PC-3 (cell line): Measurements from ENCODE around the gene IFT57. TPM values are rescaled to one million over a fixed set of nuclear protein-coding genes. Genes with fewer than 3 reads are reported as not detected.

Experiments used
- ATAC-seq: fragments of 200-7000 bp; cut with Tn5 transposase; 2 replicates; pipeline ENCODE4 v1.9.1; 2020; ENCODE audit warnings: mild to moderate bottlenecking, moderate library complexity
- BruUV-seq: library from RNA; stranded (reverse); fragments of 400-500 nt; replicated peaks from 2 replicates; lab custom pipeline; 2021; lab: Mats Ljungman, UMichigan
- CTCF ChIA-PET: fragments of 300-600 bp; sonication (Branson Sonifier 250); formaldehyde crosslinking; loops from one replicate; lab custom pipeline; 2022; ENCODE audit warnings: antibody characterized with exemption; lab: Charles Lee
- POLR2A ChIA-PET: fragments of 300-600 bp; sonication (Branson Sonifier 250); formaldehyde crosslinking; loops from one replicate; lab custom pipeline; 2022; ENCODE audit warnings: antibody characterized with exemption; ENCODE audit not compliant: unreplicated experiment; lab: Charles Lee
- DNase-seq: peaks from one replicate; pipeline ENCODE4 v3.0.0-alpha.2; 2015
- H2AFZ ChIP-seq: fragments of 300-600 bp; sonication (generic); 2 replicates; pipeline ENCODE4 v1.6.0; 2016; ENCODE audit warnings: antibody characterized with exemption, low read length
- H3F3A ChIP-seq: fragments of 300-600 bp; sonication (generic); one replicate; pipeline ENCODE4 v1.6.0; 2017; ENCODE audit warnings: antibody characterized with exemption, low read length, control low read depth, mild to moderate bottlenecking; ENCODE audit not compliant: unreplicated experiment
- H3K27ac ChIP-seq: fragments of 300-600 bp; sonication (generic); 2 replicates; pipeline ENCODE4 v1.5.1; 2016; ENCODE audit warnings: mild to moderate bottlenecking, low read length
- H3K27me3 ChIP-seq: fragments of 300-600 bp; sonication (generic); 2 replicates; pipeline ENCODE4 v1.6.1; 2016; ENCODE audit warnings: low read length, mixed read lengths
- H3K36me3 ChIP-seq: fragments of 300-600 bp; sonication (generic); 2 replicates; pipeline ENCODE4 v1.6.1; 2016; ENCODE audit warnings: low read depth, mixed run types, low read length, mixed read lengths
- H3K4me1 ChIP-seq: fragments of 300-600 bp; sonication (generic); 2 replicates; pipeline ENCODE4 v1.5.1; 2016; ENCODE audit warnings: low read length; ENCODE audit not compliant: insufficient read depth
- H3K4me2 ChIP-seq: fragments of 300-600 bp; sonication (generic); 2 replicates; pipeline ENCODE4 v1.6.0; 2016; ENCODE audit warnings: low read length
- H3K4me3 ChIP-seq: fragments of 300-600 bp; sonication (generic); 2 replicates; pipeline ENCODE4 v1.5.1; 2016; ENCODE audit warnings: mild to moderate bottlenecking, low read length, mixed read lengths
- H3K79me2 ChIP-seq: fragments of 300-600 bp; sonication (generic); 2 replicates; pipeline ENCODE4 v1.6.1; 2017; ENCODE audit warnings: low read length, mixed read lengths
- H3K9ac ChIP-seq: fragments of 300-600 bp; sonication (generic); 2 replicates; pipeline ENCODE4 v1.6.0; 2016; ENCODE audit warnings: mild to moderate bottlenecking, low read length
- H3K9me2 ChIP-seq: fragments of 300-600 bp; sonication (generic); replicated peaks from 2 replicates; pipeline ENCODE4 v1.6.1; 2016; ENCODE audit warnings: mixed run types, low read length, mixed read lengths
- H3K9me3 ChIP-seq: fragments of 300-600 bp; sonication (generic); 2 replicates; pipeline ENCODE4 v1.6.1; 2016; ENCODE audit warnings: low read length, mixed read lengths
- H4K20me1 ChIP-seq: fragments of 300-600 bp; sonication (generic); 2 replicates; pipeline ENCODE4 v1.6.1; 2016; ENCODE audit warnings: low read length, mixed read lengths
- CTCF ChIP-seq: fragments of 300-600 bp; sonication (generic); conservative IDR thresholded peaks from 2 replicates; pipeline ENCODE4 v1.5.1; 2017; ENCODE audit warnings: antibody characterized with exemption, low read depth, mild to moderate bottlenecking, low read length
- EZH2 ChIP-seq: fragments of 300-600 bp; sonication (generic); IDR thresholded peaks from one replicate; pipeline ENCODE4 v1.6.1; 2017; ENCODE audit warnings: antibody characterized with exemption, mild to moderate bottlenecking, low read length; ENCODE audit not compliant: unreplicated experiment
- EZH2phosphoT487 ChIP-seq: fragments of 300-600 bp; sonication (generic); IDR thresholded peaks from 2 replicates; pipeline ENCODE4 v1.6.1; 2018; ENCODE audit warnings: mild to moderate bottlenecking, antibody characterized with exemption, low read length, borderline replicate concordance
- intact Hi-C: fragments of 100-400 bp; cut with micrococcal nuclease; formaldehyde crosslinking; loops from 2 replicates; pipeline ENCODE4 v1.9.0; 2023
- total RNA-seq: library from RNA; depleted of rRNA; stranded (reverse); fragments of >200 nt; gene quantifications from 2 replicates; pipeline ENCODE4 v1.2.3, GENCODE V29; 2014

IFT57 gene
- total RNA-seq, 1 experiment from 2014 or later, result 54.0 TPM

DNA sequence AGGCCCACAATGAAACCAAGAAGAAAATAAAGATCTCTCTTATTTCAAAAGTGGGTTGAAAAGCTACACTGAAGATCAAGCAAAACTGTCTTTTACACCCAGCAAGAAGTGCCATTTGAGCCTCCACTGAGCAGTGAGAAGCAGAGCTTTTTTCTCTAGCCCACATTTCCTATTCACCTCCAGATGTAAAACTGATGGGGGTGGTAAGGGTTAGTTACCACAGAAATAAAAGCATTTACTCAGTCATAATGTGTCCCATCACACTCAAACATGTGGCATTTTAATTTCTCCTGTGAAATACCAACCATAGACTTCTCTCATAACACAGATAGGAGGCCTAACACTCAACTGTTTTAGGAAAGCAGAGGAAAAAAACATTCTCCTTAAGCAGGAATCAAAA, 21.0 kb downstream of the IFT57 start:
- Histone ChIP-seq H3K4me1 (no peaks in the 10 kb centered on the region), H3K4me3 (no peak overlapping the region), H3K79me2 (no peaks in the 10 kb centered on the region), H3K9me3 (no peaks in the 10 kb centered on the region), H4K20me1 (no peaks in the 10 kb centered on the region), H3K9me2 (no peaks in the 10 kb centered on the region), H3K36me3 (peaks cover 5% of the 10 kb centered on the region; the same call in 1 of the 2 replicates), H2AFZ (no peak overlapping the region), H3K9ac (no peak overlapping the region), H3K27ac (no peak overlapping the region), H3K4me2 (no peak overlapping the region), H3K27me3 (no peaks in the 10 kb centered on the region), H3F3A (no peaks in the 10 kb centered on the region)
- ATAC-seq, result no peak
- no peak for TF ChIP-seq EZH2phosphoT487
- TF ChIP-seq CTCF, result no peak
- no peak for TF ChIP-seq EZH2
- ChIA-PET POLR2A (no interaction called here), CTCF (no interaction called here)
- no peak for DNase-seq
- BruUV-seq, result no TSS peak
- intact Hi-C loops, result no loop called here

GRCh38 chr3:108200578-108200977, 21.6 kb downstream of the IFT57 start:
- intact Hi-C loops, result no loop called here
- no peak overlapping the region for H2AFZ ChIP-seq
- CTCF ChIA-PET, result no interaction called here
- no peaks in the 10 kb centered on the region for H3K4me1 ChIP-seq
- H3F3A ChIP-seq, result no peaks in the 10 kb centered on the region
- H3K4me3 ChIP-seq, result no peak overlapping the region
- no peak overlapping the region for H3K27ac ChIP-seq
- TF ChIP-seq CTCF (no peak), EZH2phosphoT487 (no peak)
- DNase-seq, result no peak
- no peaks in the 10 kb centered on the region for H3K9me3 ChIP-seq
- no peaks in the 10 kb centered on the region for H3K79me2 ChIP-seq
- peaks cover 5% of the 10 kb centered on the region; the same call in 1 of the 2 replicates for H3K36me3 ChIP-seq
- no peaks in the 10 kb centered on the region for H3K27me3 ChIP-seq
- H3K9ac ChIP-seq, result no peak overlapping the region
- POLR2A ChIA-PET, result no interaction called here
- BruUV-seq, result no TSS peak
- H4K20me1 ChIP-seq, result no peaks in the 10 kb centered on the region
- H3K9me2 ChIP-seq, result no peaks in the 10 kb centered on the region
- H3K4me2 ChIP-seq, result no peak overlapping the region
- no peak for ATAC-seq

GRCh38 chr3:108200024-108200423, 22.2 kb downstream of the IFT57 start:
- POLR2A ChIA-PET, result no interaction called here
- Histone ChIP-seq H3K4me3 (no peak overlapping the region), H3K27ac (no peak overlapping the region), H3K27me3 (no peaks in the 10 kb centered on the region), H3K9ac (no peak overlapping the region), H2AFZ (no peak overlapping the region), H4K20me1 (no peaks in the 10 kb centered on the region), H3K79me2 (no peaks in the 10 kb centered on the region), H3K9me3 (no peaks in the 10 kb centered on the region), H3K9me2 (no peaks in the 10 kb centered on the region), H3K4me2 (no peak overlapping the region), H3K36me3 (peaks cover 5% of the 10 kb centered on the region; the same call in 1 of the 2 replicates), H3F3A (no peaks in the 10 kb centered on the region), H3K4me1 (no peaks in the 10 kb centered on the region)
- DNase-seq (no peak), ATAC-seq (no peak)
- BruUV-seq, result no TSS peak
- intact Hi-C loops, result no loop called here
- CTCF ChIA-PET, result no interaction called here
- no peak for TF ChIP-seq CTCF
- no peak for TF ChIP-seq EZH2phosphoT487
- no peak for TF ChIP-seq EZH2
